Measurements from ENCODE around the gene OGFR.

Gene OGFR

DNA sequence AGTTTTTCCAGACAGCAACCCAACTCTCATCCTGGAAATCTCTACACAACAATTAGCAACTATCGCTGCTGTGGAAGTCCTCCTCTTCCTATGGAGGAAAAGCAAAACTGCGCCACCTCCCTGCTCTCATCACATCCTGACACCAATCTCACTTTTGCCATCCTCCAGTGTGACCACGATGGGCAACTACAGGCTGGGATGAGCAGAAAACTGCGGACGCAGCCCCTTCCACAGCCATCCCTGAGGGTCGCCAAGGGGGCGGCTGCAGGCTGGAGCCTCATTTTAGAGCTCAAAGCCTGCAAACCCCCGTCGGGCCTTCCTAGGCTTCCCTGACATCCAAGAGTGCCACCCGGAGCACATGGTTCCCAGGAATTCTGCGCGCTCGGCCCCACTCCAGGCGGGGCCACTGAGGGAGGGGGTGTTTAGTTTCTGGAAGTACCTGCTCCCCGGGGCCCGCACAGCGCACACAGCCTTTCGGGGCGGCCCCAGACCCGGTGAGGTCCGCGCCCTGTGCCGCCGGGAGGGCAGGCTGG lies 55.8 kb downstream of the OGFR start:
- TF ChIP-seq, protein P1, sequence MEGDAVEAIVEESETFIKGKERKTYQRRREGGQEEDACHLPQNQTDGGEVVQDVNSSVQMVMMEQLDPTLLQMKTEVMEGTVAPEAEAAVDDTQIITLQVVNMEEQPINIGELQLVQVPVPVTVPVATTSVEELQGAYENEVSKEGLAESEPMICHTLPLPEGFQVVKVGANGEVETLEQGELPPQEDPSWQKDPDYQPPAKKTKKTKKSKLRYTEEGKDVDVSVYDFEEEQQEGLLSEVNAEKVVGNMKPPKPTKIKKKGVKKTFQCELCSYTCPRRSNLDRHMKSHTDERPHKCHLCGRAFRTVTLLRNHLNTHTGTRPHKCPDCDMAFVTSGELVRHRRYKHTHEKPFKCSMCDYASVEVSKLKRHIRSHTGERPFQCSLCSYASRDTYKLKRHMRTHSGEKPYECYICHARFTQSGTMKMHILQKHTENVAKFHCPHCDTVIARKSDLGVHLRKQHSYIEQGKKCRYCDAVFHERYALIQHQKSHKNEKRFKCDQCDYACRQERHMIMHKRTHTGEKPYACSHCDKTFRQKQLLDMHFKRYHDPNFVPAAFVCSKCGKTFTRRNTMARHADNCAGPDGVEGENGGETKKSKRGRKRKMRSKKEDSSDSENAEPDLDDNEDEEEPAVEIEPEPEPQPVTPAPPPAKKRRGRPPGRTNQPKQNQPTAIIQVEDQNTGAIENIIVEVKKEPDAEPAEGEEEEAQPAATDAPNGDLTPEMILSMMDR (conservative IDR thresholded peaks at IDR 0.05; ENCODE audit: low read depth, low read length): peak; percentile 32
- DNase-seq (ENCODE audit: low read depth): peak; percentile 48
- peak overlapping the region; percentile 64 for H3K4me3 ChIP-seq (ENCODE audit: low read depth, low read length)

DNA sequence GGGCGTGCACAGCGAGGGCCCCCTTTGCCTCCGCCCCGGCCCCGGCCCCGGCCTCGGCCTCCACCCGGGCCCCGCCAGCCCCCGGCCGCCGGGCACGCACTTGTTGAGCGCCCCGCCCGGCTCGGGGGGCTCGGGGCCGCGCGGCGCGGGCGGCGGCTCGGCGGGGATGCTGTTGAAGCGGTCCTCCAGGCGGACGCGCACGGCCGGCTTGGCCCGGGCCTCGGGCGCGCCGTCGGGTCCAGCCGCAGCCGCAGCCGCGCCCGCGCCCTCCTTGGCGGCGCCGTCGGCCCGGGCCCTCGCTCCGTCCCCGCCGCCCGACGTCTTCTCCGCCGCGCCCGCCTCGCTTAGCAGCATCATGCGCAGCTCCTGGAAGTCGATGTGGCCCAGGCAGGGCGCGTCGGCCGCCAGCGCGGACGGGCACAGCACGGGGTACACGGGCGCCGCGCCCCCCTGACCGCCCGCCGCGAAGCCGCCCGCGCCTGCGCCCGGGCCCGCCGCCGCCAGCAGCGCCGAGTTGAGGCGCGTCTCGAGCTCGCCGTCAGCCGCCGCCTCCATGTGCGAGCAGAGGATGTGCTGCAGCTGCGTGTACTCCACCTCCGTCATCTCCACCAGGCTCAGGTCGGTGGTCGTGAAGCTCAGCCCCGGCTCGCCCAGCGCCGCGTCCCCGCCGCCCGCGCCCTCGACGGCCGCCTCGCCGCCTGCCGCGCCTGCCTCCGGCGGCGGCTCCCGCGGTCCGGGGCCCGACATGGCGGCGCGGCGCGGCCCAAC lies 56.5 kb downstream of the OGFR start:
- TF ChIP-seq, protein P1 (conservative IDR thresholded peaks at IDR 0.05; ENCODE audit: low read depth, low read length): no peak
- peak overlapping the region; percentile 64 for H3K4me3 ChIP-seq (ENCODE audit: low read depth, low read length)
- peak; percentile 32 for DNase-seq (ENCODE audit: low read depth)

DNA sequence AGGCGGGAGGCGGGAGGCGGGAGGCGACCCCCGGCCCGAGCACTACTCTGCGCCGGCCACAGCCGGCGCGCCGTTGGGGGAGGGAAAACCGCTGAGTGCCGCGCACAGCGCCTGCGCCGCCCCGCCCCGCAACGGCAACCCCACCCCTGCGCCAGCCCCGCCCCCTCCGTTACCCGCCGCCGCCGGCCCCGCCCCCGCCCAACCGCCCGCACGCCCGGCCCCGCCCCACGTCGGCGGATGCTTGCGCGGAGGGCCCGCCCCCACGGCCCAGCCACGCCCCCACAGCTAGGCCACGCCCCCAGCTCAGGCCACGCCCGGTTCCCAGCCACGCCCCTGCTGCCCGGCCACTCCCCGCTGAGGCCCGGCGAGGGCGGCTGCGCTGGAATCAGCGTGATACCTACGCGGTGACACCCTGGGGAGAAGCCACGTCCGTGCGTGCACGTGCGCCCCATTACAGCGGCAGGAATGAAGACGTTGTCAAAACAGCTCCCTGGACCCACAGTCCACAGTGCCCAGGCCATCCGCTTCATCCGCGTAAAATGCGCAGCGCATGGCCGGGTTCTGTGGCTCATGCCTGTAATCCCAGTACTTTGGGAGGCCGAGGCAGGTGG lies 57.2 kb downstream of the OGFR start, which contains the start of gene TCFL5:
Gene TCFL5 (minus strand): TSS at position 97 of the 611 bp plus-strand sequence. CDS start 152 bp downstream, outside the sequence.
- peak; percentile 93 for DNase-seq (ENCODE audit: low read depth)
- TF ChIP-seq, protein P1 (conservative IDR thresholded peaks at IDR 0.05; ENCODE audit: low read depth, low read length): no peak
- H3K4me3 ChIP-seq (ENCODE audit: low read depth, low read length): peak within 1 kb of the TSS; percentile 64

All from choroid plexus epithelial cell (primary cell).